ENCODE measurements around the gene BCL7A.

BCL7A gene

GRCh38 chr12:122072031-122072970 is 50.6 kb downstream of the BCL7A start:
- Histone ChIP-seq H3K9ac (ENCODE audit: low read length) (no peak overlapping the region), H3K9me3 (ENCODE audit: insufficient read depth, low read length) (no peaks in the 10 kb centered on the region), H3K4me2 (ENCODE audit: low read depth, low read length, poor library complexity, severe bottlenecking) (no peak overlapping the region), H4K20me1 (ENCODE audit: low read depth, low read length) (no peaks in the 10 kb centered on the region), H3K27me3 (ENCODE audit: low read length) (no peaks in the 10 kb centered on the region), H3K36me3 (ENCODE audit: low read length) (no peaks in the 10 kb centered on the region), H3K27ac (ENCODE audit: low read depth, low read length) (no peak overlapping the region), H3F3A (ENCODE audit: insufficient read depth) (0 out of 2 replicates have a peak, but pooled peaks cover 5% of the 10 kb centered on the region), H2AFZ (ENCODE audit: low read depth, low read length, severe bottlenecking) (no peak overlapping the region), H3K4me3 (ENCODE audit: insufficient read depth, low read length, poor library complexity, severe bottlenecking) (no peak overlapping the region), H3K79me2 (ENCODE audit: insufficient read depth, low read length) (no peaks in the 10 kb centered on the region), H3K9me2 (replicated peaks; ENCODE audit: insufficient read depth, low read length) (no peaks in the 10 kb centered on the region)
- TF ChIP-seq EZH2phosphoT487 (conservative IDR thresholded peaks at IDR 0.05; ENCODE audit: low read length), result no peak
- no peak for TF ChIP-seq CTCF (IDR thresholded peaks at IDR 0.05; ENCODE audit: insufficient read depth, low read length, poor library complexity, severe bottlenecking)

- no peaks in the 10 kb centered on the region for H3K79me2 ChIP-seq (ENCODE audit: insufficient read depth, low read length)
- no peak for TF ChIP-seq EZH2phosphoT487 (conservative IDR thresholded peaks at IDR 0.05; ENCODE audit: low read length)
- no peak for TF ChIP-seq CTCF (IDR thresholded peaks at IDR 0.05; ENCODE audit: insufficient read depth, low read length, poor library complexity, severe bottlenecking)
- H4K20me1 ChIP-seq (ENCODE audit: low read depth, low read length), result no peaks in the 10 kb centered on the region
- H3K4me2 ChIP-seq (ENCODE audit: low read depth, low read length, poor library complexity, severe bottlenecking), result no peak overlapping the region
- no peak overlapping the region for H3K9ac ChIP-seq (ENCODE audit: low read length)
- no peaks in the 10 kb centered on the region for H3K9me2 ChIP-seq (replicated peaks; ENCODE audit: insufficient read depth, low read length)
- no peaks in the 10 kb centered on the region for H3K36me3 ChIP-seq (ENCODE audit: low read length)
- H3F3A ChIP-seq (ENCODE audit: insufficient read depth), result no peaks in the 10 kb centered on the region
- no peak overlapping the region for H3K27ac ChIP-seq (ENCODE audit: low read depth, low read length)
- no peaks in the 10 kb centered on the region for H3K9me3 ChIP-seq (ENCODE audit: insufficient read depth, low read length)
- no peaks in the 10 kb centered on the region for H3K27me3 ChIP-seq (ENCODE audit: low read length)
- H2AFZ ChIP-seq (ENCODE audit: low read depth, low read length, severe bottlenecking), result no peak overlapping the region
- no peak overlapping the region for H3K4me3 ChIP-seq (ENCODE audit: insufficient read depth, low read length, poor library complexity, severe bottlenecking)
Observed at GRCh38 chr12:122073815-122074214, 52.1 kb downstream of the BCL7A start.

GRCh38 chr12:122076743-122077495 is 55.2 kb downstream of the BCL7A start:
- Histone ChIP-seq H3K9me3 (ENCODE audit: insufficient read depth, low read length) (no peaks in the 10 kb centered on the region), H3K79me2 (ENCODE audit: insufficient read depth, low read length) (peaks cover 30% of the 10 kb centered on the region), H3K9ac (ENCODE audit: low read length) (no peak overlapping the region), H3K27me3 (ENCODE audit: low read length) (no peaks in the 10 kb centered on the region), H3F3A (ENCODE audit: insufficient read depth) (peaks cover 12% of the 10 kb centered on the region), H3K4me2 (ENCODE audit: low read depth, low read length, poor library complexity, severe bottlenecking) (no peak overlapping the region), H3K27ac (ENCODE audit: low read depth, low read length) (no peak overlapping the region), H3K4me3 (ENCODE audit: insufficient read depth, low read length, poor library complexity, severe bottlenecking) (no peak overlapping the region), H3K36me3 (ENCODE audit: low read length) (no peaks in the 10 kb centered on the region), H3K9me2 (replicated peaks; ENCODE audit: insufficient read depth, low read length) (no peaks in the 10 kb centered on the region), H4K20me1 (ENCODE audit: low read depth, low read length) (no peaks in the 10 kb centered on the region; the same call in 1 of the 2 replicates), H2AFZ (ENCODE audit: low read depth, low read length, severe bottlenecking) (no peak overlapping the region)
- TF ChIP-seq EZH2phosphoT487 (conservative IDR thresholded peaks at IDR 0.05; ENCODE audit: low read length) (no peak), CTCF (IDR thresholded peaks at IDR 0.05; ENCODE audit: insufficient read depth, low read length, poor library complexity, severe bottlenecking) (no peak)

Measured in SU-DHL-6 (cell line).